HepG2 (cell line): ENCODE data around the gene MTF2. TPM values are rescaled to one million over a fixed set of nuclear protein-coding genes. Genes with fewer than 3 reads are reported as not detected.

Experiments used
- ASH2L ChIP-seq: fragments of 300-600, 200-600 bp; sonication (generic); IDR thresholded peaks from 2 replicates; pipeline ENCODE4 v1.7.0; 2017; ENCODE audit warnings: low read depth, mild to moderate bottlenecking, moderate library complexity, mixed read lengths, low read length; ENCODE audit not compliant: insufficient read length
- FOXK1 ChIP-seq: sonication (generic); formaldehyde crosslinking; IDR thresholded peaks from 2 replicates; pipeline ENCODE4 v1.4.0; 2020; ENCODE audit warnings: low read depth, missing genetic modification reagents, borderline replicate concordance
- GLI4 ChIP-seq: sonication (generic); formaldehyde crosslinking; IDR thresholded peaks from 2 replicates; pipeline ENCODE4 v1.5.1; 2020; ENCODE audit warnings: missing genetic modification reagents, mild to moderate bottlenecking, moderate library complexity, borderline replicate concordance
- GMEB1 ChIP-seq: sonication (generic); formaldehyde crosslinking; IDR thresholded peaks from 2 replicates; pipeline ENCODE4 v1.5.1; 2020; ENCODE audit warnings: missing genetic modification reagents, mild to moderate bottlenecking, borderline replicate concordance
- HDAC2 ChIP-seq: sonication (generic); formaldehyde crosslinking; IDR thresholded peaks from 2 replicates; pipeline ENCODE4 v1.4.0; 2020; ENCODE audit warnings: missing genetic modification reagents
- ISX ChIP-seq: sonication (generic); formaldehyde crosslinking; conservative IDR thresholded peaks from 2 replicates; pipeline ENCODE4 v1.5.0; 2020; ENCODE audit warnings: missing genetic modification reagents
- KDM5B ChIP-seq: sonication (generic); formaldehyde crosslinking; IDR thresholded peaks from 2 replicates; pipeline ENCODE4 v1.4.0; 2020; ENCODE audit warnings: missing genetic modification reagents, mild to moderate bottlenecking, borderline replicate concordance
- MAZ ChIP-seq, 2 experiments: sonication (generic) in 1 of 2; formaldehyde crosslinking in 1 of 2; IDR thresholded peaks; 2 replicates each; pipeline versions ENCODE4 v1.5.0 to v1.6.1; 2012 to 2020; ENCODE audit warnings: low read depth in 2 of 2, mild to moderate bottlenecking in 2 of 2, borderline replicate concordance in 1 of 2, improper control_type of control experiment in 1 of 2, low read length in 1 of 2, missing genetic modification reagents in 1 of 2, moderate library complexity in 1 of 2
- MEIS2 ChIP-seq: sonication (generic); formaldehyde crosslinking; IDR thresholded peaks from 2 replicates; pipeline ENCODE4 v1.9.0; 2021; ENCODE audit warnings: mild to moderate bottlenecking, missing genetic modification reagents
- MXD3 ChIP-seq: IDR thresholded peaks from 2 replicates; pipeline ENCODE4 v1.6.1; 2016; ENCODE audit warnings: mild to moderate bottlenecking, missing biosample characterization, missing genetic modification reagents
- MYC ChIP-seq: sonication (generic); formaldehyde crosslinking; IDR thresholded peaks from 2 replicates; pipeline ENCODE4 v1.9.0; 2021; ENCODE audit warnings: missing genetic modification reagents, borderline replicate concordance
- MYPOP ChIP-seq: sonication (generic); formaldehyde crosslinking; IDR thresholded peaks from 2 replicates; pipeline ENCODE4 v1.8.1; 2023; ENCODE audit warnings: mild to moderate bottlenecking, moderate library complexity, missing genetic modification reagents
- RFXAP ChIP-seq: sonication (generic); formaldehyde crosslinking; IDR thresholded peaks from 2 replicates; pipeline ENCODE4 v1.4.0; 2020; ENCODE audit warnings: missing genetic modification reagents, borderline replicate concordance
- SMAD1 ChIP-seq: sonication (generic); formaldehyde crosslinking; IDR thresholded peaks from 2 replicates; pipeline ENCODE4 v1.4.0; 2020; ENCODE audit warnings: missing genetic modification reagents, low read depth, mild to moderate bottlenecking, borderline replicate concordance
- SRSF9 ChIP-seq: fragments of 200-400 bp; formaldehyde crosslinking; IDR thresholded peaks from 2 replicates; pipeline ENCODE4 v1.6.1; 2018; ENCODE audit warnings: borderline replicate concordance, mild to moderate bottlenecking, low read depth, low read length; ENCODE audit not compliant: insufficient read depth, poor library complexity, severe bottlenecking
- U2AF1 ChIP-seq: fragments of 200-400 bp; formaldehyde crosslinking; optimal IDR thresholded peaks from 2 replicates; pipeline ENCODE3; 2017; ENCODE audit warnings: mild to moderate bottlenecking, low read depth, low read length
- ZFY ChIP-seq: sonication (generic); formaldehyde crosslinking; IDR thresholded peaks from 2 replicates; pipeline ENCODE4 v1.4.0; 2020; ENCODE audit warnings: missing genetic modification reagents
- ZGPAT ChIP-seq: IDR thresholded peaks from 2 replicates; pipeline ENCODE4 v1.6.1; 2016; ENCODE audit warnings: mild to moderate bottlenecking
- ZNF460 ChIP-seq: sonication (generic); formaldehyde crosslinking; IDR thresholded peaks from 2 replicates; pipeline ENCODE4 v1.5.1; 2020; ENCODE audit warnings: missing genetic modification reagents, mild to moderate bottlenecking, borderline replicate concordance
- ZNF557 ChIP-seq: sonication (generic); formaldehyde crosslinking; IDR thresholded peaks from 2 replicates; pipeline ENCODE4 v1.4.0; 2020; ENCODE audit warnings: missing genetic modification reagents
- ZNF816 ChIP-seq: sonication (generic); formaldehyde crosslinking; IDR thresholded peaks from 2 replicates; pipeline ENCODE4 v1.8.0; 2022; ENCODE audit warnings: missing genetic modification reagents, mild to moderate bottlenecking, borderline replicate concordance
- ZSCAN20 ChIP-seq: sonication (generic); formaldehyde crosslinking; IDR thresholded peaks from 2 replicates; pipeline ENCODE4 v1.4.0; 2020; ENCODE audit warnings: missing genetic modification reagents, mild to moderate bottlenecking, borderline replicate concordance
- polyA plus RNA-seq, 8 experiments: library from polyadenylated mRNA; depleted of rRNA in 3 of 8; stranded (reverse) in 7 of 8; unstranded in 1 of 8; fragments of >200 nt; fragmentation: Illumina TruSeq in 4 of 8; extraction: Trizol in 4 of 8; gene quantifications; 2 replicates each; pipeline versions ENCODE4 v1.2.1 to v1.2.3, GENCODE V29; 2011 to 2016; ENCODE audit warnings: low read depth in 4 of 8, missing spikeins in 1 of 8, mixed read lengths in 1 of 8; ENCODE audit not compliant: insufficient read depth in 1 of 8
- total RNA-seq, 5 experiments: library from RNA; depleted of rRNA; stranded (reverse); fragments of >200 nt; fragmentation: Illumina TruSeq; extraction: Trizol; gene quantifications; 2 replicates each; pipeline ENCODE4 v1.2.3, GENCODE V29; 2016; ENCODE audit warnings: low read depth in 1 of 5
- TF ChIP-seq, protein P1 (sequence below): sonication (generic); formaldehyde crosslinking; IDR thresholded peaks from 2 replicates; pipeline ENCODE4 v1.8.1; 2022; ENCODE audit warnings: mild to moderate bottlenecking, missing genetic modification reagents

The MTF2 gene
- total and polyA plus RNA-seq, 2 of the 13 experiments (the other 11 are each of a cell fraction or from before 2014, with no cell fraction given) = 48.7 to 53.9 TPM

- TF ChIP-seq ZSCAN20 (peak; percentile 95; the same call in 1 of the 2 replicates), ZNF460 (CRISPR knock-in tag) (peak; percentile 73; the same call in 1 of the 2 replicates), MAZ (IDR thresholded peaks at IDR 0.05; ENCODE audit: borderline replicate concordance, low read depth, low read length) (peak; percentile 96), MAZ (CRISPR knock-in tag; IDR thresholded peaks at IDR 0.05; ENCODE audit: low read depth) (peak; percentile 98), MYC (CRISPR knock-in tag) (peak; percentile 97), MYPOP (CRISPR knock-in tag) (peak; percentile 97), ZFY (CRISPR knock-in tag) (peak; percentile 91), GLI4 (CRISPR knock-in tag) (no peak; the same call in 1 of the 2 replicates), SMAD1 (CRISPR knock-in tag) (peak; percentile 87; the same call in 1 of the 2 replicates), RFXAP (CRISPR knock-in tag) (peak; percentile 97), ZNF557 (peak; percentile 99), GMEB1 (CRISPR knock-in tag) (peak; percentile 94), FOXK1 (CRISPR knock-in tag) (peak; percentile 91), ISX (peak; percentile 96), SRSF9 (no peak), ASH2L (peak; percentile 99), KDM5B (CRISPR knock-in tag) (peak; percentile 99), U2AF1 (peak; percentile 99), ZNF816 (peak; percentile 83), ZGPAT (CRISPR knock-in tag) (peak; percentile 100), MEIS2 (peak; percentile 96), HDAC2 (CRISPR knock-in tag) (peak; percentile 96), MXD3 (CRISPR knock-in tag) (peak; percentile 98)
- TF ChIP-seq, protein P1, sequence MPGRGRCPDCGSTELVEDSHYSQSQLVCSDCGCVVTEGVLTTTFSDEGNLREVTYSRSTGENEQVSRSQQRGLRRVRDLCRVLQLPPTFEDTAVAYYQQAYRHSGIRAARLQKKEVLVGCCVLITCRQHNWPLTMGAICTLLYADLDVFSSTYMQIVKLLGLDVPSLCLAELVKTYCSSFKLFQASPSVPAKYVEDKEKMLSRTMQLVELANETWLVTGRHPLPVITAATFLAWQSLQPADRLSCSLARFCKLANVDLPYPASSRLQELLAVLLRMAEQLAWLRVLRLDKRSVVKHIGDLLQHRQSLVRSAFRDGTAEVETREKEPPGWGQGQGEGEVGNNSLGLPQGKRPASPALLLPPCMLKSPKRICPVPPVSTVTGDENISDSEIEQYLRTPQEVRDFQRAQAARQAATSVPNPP (CRISPR knock-in tag) = peak; percentile 98
These were observed at the start of gene MTF2 (continued) for GRCh38 chr1:93078986-93079654.
